Lower leg skin (tissue), 3 donors: ENCODE results near the gene SP1.
"Not testable (repeated sequence)": the region's sequence is repeated elsewhere in the genome, so short reads cannot be mapped to it uniquely, and the experiment has no call there.

Source experiments
- CTCF ChIP-seq, 3 donors: fragments of 450-650 bp; IDR thresholded peaks; one replicate each; pipeline ENCODE4 v1.5.1; 2016; ENCODE audit warnings: antibody characterized with exemption in 3 of 3, mild to moderate bottlenecking in 3 of 3, moderate library complexity in 2 of 3
- POLR2A ChIP-seq, 2 donors: fragments of 450-650 bp; IDR thresholded peaks; one replicate each; pipeline ENCODE4 v1.6.1; 2016 to 2017; ENCODE audit warnings: antibody characterized with exemption in 2 of 2, mild to moderate bottlenecking in 1 of 2, moderate library complexity in 1 of 2

- not testable (repeated sequence) for TF ChIP-seq CTCF, POLR2A (IDR thresholded peaks at IDR 0.05)
Observed at GRCh38 chr12:53402351-53402750, 22.4 kb downstream of the SP1 start.
